SH-SY5Y (cell line): Measurements from ENCODE around the gene SNRPD3.
"Not testable (repeated sequence)": the region's sequence is repeated elsewhere in the genome, so short reads cannot be mapped to it uniquely, and the experiment has no call there.

Experiments used
- GATA2 ChIP-seq: IDR thresholded peaks from 2 replicates; pipeline ENCODE4 v1.6.1; 2011; ENCODE audit warnings: mild to moderate bottlenecking, low read depth, low read length
- GATA3 ChIP-seq: IDR thresholded peaks from 2 replicates; pipeline ENCODE4 v1.6.1; 2011; ENCODE audit warnings: low read depth, mild to moderate bottlenecking, low read length, moderate library complexity

DNA sequence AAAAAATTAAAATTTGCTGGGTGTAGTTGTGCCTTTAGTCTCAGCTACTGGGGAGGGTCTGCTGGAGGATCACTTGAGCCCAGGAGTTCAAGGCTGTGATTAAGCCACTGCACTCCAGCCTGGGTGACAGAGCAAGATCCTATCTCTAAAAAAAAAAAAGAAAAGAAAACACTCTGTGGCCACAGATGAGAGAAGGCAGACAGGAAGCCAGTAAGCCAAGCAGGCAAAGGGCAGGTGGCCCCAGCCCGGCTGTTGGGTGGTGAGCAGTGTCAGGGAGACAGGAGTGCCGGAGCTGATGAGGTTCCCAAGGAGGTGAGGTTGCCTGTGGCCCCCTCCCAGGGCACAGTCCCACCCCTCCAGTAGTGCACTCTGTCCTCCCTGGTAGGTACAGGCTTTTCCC, 66.8 kb downstream of the SNRPD3 start:
- peak; percentile 67 for TF ChIP-seq GATA2
- not testable (repeated sequence) for TF ChIP-seq GATA3
